T-helper 1 cell treated with Interleukin-12 subunit alpha and Interleukin-12 subunit beta and Interleukin-4 antibody, amounts not matched to agents 30 μg/mL and 1 μg/mL, for 36 hours (primary cell): ENCODE data around the gene ASGR2.

ENCODE experiments used
- H3K27ac Mint-ChIP-seq: one replicate; pipeline ENCODE4 v1.8.0; 2021; ENCODE audit warnings: mild to moderate bottlenecking, mixed read lengths
- H3K27me3 Mint-ChIP-seq: one replicate; pipeline ENCODE4 v1.8.0; 2021; ENCODE audit warnings: low read depth, mixed read lengths
- H3K36me3 Mint-ChIP-seq: one replicate; pipeline ENCODE4 v1.8.0; 2021; ENCODE audit warnings: low read depth, mixed read lengths
- H3K4me1 Mint-ChIP-seq: one replicate; pipeline ENCODE4 v1.8.0; 2021; ENCODE audit warnings: low read depth, mixed read lengths
- H3K4me3 Mint-ChIP-seq: one replicate; pipeline ENCODE4 v1.8.0; 2021; ENCODE audit warnings: mild to moderate bottlenecking, moderate library complexity, mixed read lengths
- H3K9me3 Mint-ChIP-seq: one replicate; pipeline ENCODE4 v1.8.0; 2021; ENCODE audit warnings: mixed read lengths

The ASGR2 gene

GRCh38 chr17:7074931-7075330, 39.7 kb downstream of the ASGR2 start:
- Mint-ChIP-seq H3K27me3 (peaks cover 18% of the 10 kb centered on the region), H3K36me3 (no peaks in the 10 kb centered on the region), H3K27ac (no peak overlapping the region), H3K9me3 (no peaks in the 10 kb centered on the region), H3K4me3 (no peak overlapping the region), H3K4me1 (no peaks in the 10 kb centered on the region)

- Mint-ChIP-seq H3K4me1 (no peaks in the 10 kb centered on the region), H3K36me3 (peaks cover 2% of the 10 kb centered on the region), H3K9me3 (peaks cover 15% of the 10 kb centered on the region), H3K27me3 (peaks cover 22% of the 10 kb centered on the region), H3K4me3 (no peak overlapping the region), H3K27ac (no peak overlapping the region)
Observed at GRCh38 chr17:7072406-7072805, 42.2 kb downstream of the ASGR2 start.

- H3K4me1 Mint-ChIP-seq, result no peaks in the 10 kb centered on the region
- no peak overlapping the region for H3K4me3 Mint-ChIP-seq
Observed at GRCh38 chr17:7070712-7071111, 43.9 kb downstream of the ASGR2 start.

GRCh38 chr17:7068268-7068667, 46.4 kb downstream of the ASGR2 start:
- H3K27ac Mint-ChIP-seq, result no peak overlapping the region
- no peaks in the 10 kb centered on the region for H3K4me1 Mint-ChIP-seq
- no peak overlapping the region for H3K4me3 Mint-ChIP-seq
- H3K27me3 Mint-ChIP-seq, result peaks cover 18% of the 10 kb centered on the region
- peaks cover 2% of the 10 kb centered on the region for H3K36me3 Mint-ChIP-seq
- peaks cover 17% of the 10 kb centered on the region for H3K9me3 Mint-ChIP-seq

More at GRCh38 chr17:7070712-7071111, 43.9 kb downstream of the ASGR2 start:
- H3K9me3 Mint-ChIP-seq, result peaks cover 17% of the 10 kb centered on the region
- no peak overlapping the region for H3K27ac Mint-ChIP-seq
- peaks cover 22% of the 10 kb centered on the region for H3K27me3 Mint-ChIP-seq
- peaks cover 2% of the 10 kb centered on the region for H3K36me3 Mint-ChIP-seq

GRCh38 chr17:7067198-7067597, 47.4 kb downstream of the ASGR2 start:
- Mint-ChIP-seq H3K4me3 (no peak overlapping the region), H3K27ac (no peak overlapping the region), H3K4me1 (no peaks in the 10 kb centered on the region), H3K36me3 (peaks cover 2% of the 10 kb centered on the region), H3K27me3 (peaks cover 10% of the 10 kb centered on the region), H3K9me3 (peaks cover 17% of the 10 kb centered on the region)

GRCh38 chr17:7064261-7064660, 50.4 kb downstream of the ASGR2 start:
- Mint-ChIP-seq H3K4me1 (peaks cover 1% of the 10 kb centered on the region), H3K27me3 (peaks cover 4% of the 10 kb centered on the region), H3K27ac (no peak overlapping the region), H3K36me3 (peaks cover 2% of the 10 kb centered on the region), H3K9me3 (peaks cover 17% of the 10 kb centered on the region), H3K4me3 (no peak overlapping the region)

GRCh38 chr17:7063518-7064094, 51.0 kb downstream of the ASGR2 start:
- no peak overlapping the region for H3K4me3 Mint-ChIP-seq
- H3K27me3 Mint-ChIP-seq, result no peaks in the 10 kb centered on the region
- no peak overlapping the region for H3K27ac Mint-ChIP-seq
- peaks cover 2% of the 10 kb centered on the region for H3K36me3 Mint-ChIP-seq
- peaks cover 1% of the 10 kb centered on the region for H3K4me1 Mint-ChIP-seq
- peaks cover 13% of the 10 kb centered on the region for H3K9me3 Mint-ChIP-seq

GRCh38 chr17:7060165-7060891, 54.3 kb downstream of the ASGR2 start:
- peaks cover 1% of the 10 kb centered on the region for H3K4me1 Mint-ChIP-seq
- no peaks in the 10 kb centered on the region for H3K9me3 Mint-ChIP-seq
- H3K36me3 Mint-ChIP-seq, result no peaks in the 10 kb centered on the region
- H3K27ac Mint-ChIP-seq, result no peak overlapping the region
- no peak overlapping the region for H3K4me3 Mint-ChIP-seq
- no peaks in the 10 kb centered on the region for H3K27me3 Mint-ChIP-seq

- Mint-ChIP-seq H3K27ac (no peak overlapping the region), H3K36me3 (no peaks in the 10 kb centered on the region), H3K9me3 (no peaks in the 10 kb centered on the region), H3K27me3 (no peaks in the 10 kb centered on the region), H3K4me1 (peaks cover 1% of the 10 kb centered on the region), H3K4me3 (no peak overlapping the region)
Observed at GRCh38 chr17:7058831-7059447, 55.7 kb downstream of the ASGR2 start.

- Mint-ChIP-seq H3K4me1 (no peaks in the 10 kb centered on the region), H3K4me3 (no peak overlapping the region)
Observed at GRCh38 chr17:7056386-7056785, 58.2 kb downstream of the ASGR2 start.

More at GRCh38 chr17:7056386-7056785, 58.2 kb downstream of the ASGR2 start:
- H3K27me3 Mint-ChIP-seq, result peaks cover 4% of the 10 kb centered on the region
- no peaks in the 10 kb centered on the region for H3K36me3 Mint-ChIP-seq
- no peaks in the 10 kb centered on the region for H3K9me3 Mint-ChIP-seq
- no peak overlapping the region for H3K27ac Mint-ChIP-seq
